ENCODE results near the gene GATM. TPM values are rescaled to one million over a fixed set of nuclear protein-coding genes. Genes with fewer than 3 reads are reported as not detected.

The GATM gene
- total RNA-seq, 4 donors from 2014 or later: 9.7 to 15.1 (median 12.3) TPM

DNA sequence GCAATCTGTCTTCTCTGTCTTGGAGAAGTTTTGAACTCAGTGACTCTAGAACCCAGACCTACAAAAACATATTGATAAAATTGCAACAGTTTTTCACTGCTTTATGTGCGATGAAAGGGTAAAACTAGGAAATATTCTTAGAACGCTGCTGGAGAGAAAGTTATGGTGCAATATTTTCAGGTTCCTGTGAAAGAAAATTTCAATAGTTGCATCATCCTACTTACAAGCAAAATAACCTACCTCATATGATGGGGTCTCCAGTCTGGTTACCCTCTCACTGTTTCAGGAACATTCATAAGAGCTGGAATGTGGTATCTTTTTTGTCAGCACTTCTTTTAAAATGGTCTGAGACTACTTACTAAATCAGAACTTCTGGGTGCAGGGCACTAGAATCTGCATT lies 27.1 kb downstream of the GATM start:
- ATAC-seq (ENCODE audit: low FRiP score) (no peak), DNase-seq (ENCODE audit: low spot score) (no peak)
- TF ChIP-seq, protein P1, sequence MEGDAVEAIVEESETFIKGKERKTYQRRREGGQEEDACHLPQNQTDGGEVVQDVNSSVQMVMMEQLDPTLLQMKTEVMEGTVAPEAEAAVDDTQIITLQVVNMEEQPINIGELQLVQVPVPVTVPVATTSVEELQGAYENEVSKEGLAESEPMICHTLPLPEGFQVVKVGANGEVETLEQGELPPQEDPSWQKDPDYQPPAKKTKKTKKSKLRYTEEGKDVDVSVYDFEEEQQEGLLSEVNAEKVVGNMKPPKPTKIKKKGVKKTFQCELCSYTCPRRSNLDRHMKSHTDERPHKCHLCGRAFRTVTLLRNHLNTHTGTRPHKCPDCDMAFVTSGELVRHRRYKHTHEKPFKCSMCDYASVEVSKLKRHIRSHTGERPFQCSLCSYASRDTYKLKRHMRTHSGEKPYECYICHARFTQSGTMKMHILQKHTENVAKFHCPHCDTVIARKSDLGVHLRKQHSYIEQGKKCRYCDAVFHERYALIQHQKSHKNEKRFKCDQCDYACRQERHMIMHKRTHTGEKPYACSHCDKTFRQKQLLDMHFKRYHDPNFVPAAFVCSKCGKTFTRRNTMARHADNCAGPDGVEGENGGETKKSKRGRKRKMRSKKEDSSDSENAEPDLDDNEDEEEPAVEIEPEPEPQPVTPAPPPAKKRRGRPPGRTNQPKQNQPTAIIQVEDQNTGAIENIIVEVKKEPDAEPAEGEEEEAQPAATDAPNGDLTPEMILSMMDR (IDR thresholded peaks at IDR 0.05): no peak

DNA sequence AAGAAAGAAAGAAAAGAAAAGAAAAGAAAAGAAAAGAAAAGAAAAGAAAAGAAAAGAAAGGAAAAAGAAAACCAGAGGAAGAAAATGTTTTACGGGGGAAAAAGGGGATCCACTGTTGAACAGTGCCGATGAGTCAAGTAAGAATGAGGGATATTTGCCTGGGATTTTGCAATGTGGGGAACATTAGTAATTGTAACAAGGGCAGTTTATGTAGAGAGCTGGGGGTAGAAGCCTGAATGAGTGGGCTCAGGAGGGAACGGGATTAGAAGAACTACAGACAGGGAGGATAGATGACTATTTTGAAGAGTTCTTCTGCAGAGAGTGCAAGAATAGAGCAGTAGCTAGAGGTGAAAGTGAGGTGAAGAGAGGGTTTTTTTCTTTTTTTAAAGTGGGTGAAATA lies 28.7 kb downstream of the GATM start:
- TF ChIP-seq, protein P1 (IDR thresholded peaks at IDR 0.05): no peak
- ATAC-seq (ENCODE audit: low FRiP score) (no peak), DNase-seq (ENCODE audit: low spot score) (no peak)

DNA sequence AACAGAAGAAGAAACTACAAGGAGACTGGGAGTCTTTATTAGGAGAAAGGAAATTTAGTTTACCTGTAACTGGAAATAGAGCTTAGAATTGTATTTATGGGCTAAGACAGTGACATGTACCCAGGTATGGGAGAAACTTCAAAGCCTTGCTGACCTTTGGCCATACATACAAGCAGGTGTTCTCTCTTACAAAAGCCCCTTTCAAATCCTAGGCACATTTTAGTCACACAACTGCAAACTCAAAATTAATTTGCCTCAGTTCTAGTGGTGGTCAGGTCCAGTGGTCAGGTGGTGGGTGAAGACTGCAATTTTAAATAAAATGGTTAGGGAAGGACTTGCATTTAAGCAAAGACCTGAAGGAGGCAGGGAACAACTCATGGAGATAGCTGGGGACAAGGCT lies 30.4 kb downstream of the GATM start:
- no peak for ATAC-seq (ENCODE audit: low FRiP score)
- DNase-seq (ENCODE audit: low spot score): no peak
- TF ChIP-seq, protein P1 (IDR thresholded peaks at IDR 0.05): no peak

DNA sequence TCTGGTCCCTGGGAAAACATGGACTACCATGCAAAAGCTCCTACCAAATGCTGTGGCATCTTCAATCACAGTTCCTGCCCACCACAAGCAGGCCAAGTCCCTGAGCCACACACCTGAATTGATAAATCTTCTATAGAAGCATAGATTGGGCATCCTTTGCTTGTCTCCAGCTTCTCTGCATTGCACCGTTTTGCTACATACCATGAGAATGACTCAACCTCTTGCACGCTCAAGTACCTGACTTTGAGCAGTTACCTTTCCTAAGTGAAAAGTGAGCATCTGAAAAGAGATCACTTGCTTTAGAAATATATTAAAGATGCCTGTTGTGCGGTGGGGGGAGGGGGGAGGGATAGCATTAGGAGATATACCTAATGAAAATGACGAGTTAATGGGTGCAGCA lies 31.3 kb downstream of the GATM start:
- ATAC-seq (ENCODE audit: low FRiP score) (no peak), DNase-seq (ENCODE audit: low spot score) (no peak)
- TF ChIP-seq, protein P1 (IDR thresholded peaks at IDR 0.05): no peak

DNA sequence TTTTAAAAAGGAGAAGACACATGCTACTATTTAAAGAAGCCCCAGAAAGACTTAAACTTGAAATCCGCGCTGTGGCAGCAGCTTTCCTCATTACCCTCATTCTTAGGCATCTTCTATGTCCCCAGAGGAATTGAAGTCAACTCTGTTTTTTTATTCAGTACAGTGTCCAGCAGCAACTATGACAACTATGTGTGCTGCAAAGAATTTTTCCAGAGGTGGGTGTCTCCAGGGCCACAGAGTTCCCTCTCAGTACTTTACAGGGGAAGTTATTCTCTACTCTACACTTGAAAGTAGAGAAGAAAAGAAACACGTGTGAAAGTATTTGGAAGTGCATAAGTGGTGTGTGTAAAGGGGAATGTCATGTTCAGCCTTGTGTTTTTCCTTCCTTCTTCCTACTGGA lies 32.0 kb downstream of the GATM start:
- DNase-seq (ENCODE audit: low spot score) (no peak), ATAC-seq (ENCODE audit: low FRiP score) (no peak)
- TF ChIP-seq, protein P1 (IDR thresholded peaks at IDR 0.05): no peak

DNA sequence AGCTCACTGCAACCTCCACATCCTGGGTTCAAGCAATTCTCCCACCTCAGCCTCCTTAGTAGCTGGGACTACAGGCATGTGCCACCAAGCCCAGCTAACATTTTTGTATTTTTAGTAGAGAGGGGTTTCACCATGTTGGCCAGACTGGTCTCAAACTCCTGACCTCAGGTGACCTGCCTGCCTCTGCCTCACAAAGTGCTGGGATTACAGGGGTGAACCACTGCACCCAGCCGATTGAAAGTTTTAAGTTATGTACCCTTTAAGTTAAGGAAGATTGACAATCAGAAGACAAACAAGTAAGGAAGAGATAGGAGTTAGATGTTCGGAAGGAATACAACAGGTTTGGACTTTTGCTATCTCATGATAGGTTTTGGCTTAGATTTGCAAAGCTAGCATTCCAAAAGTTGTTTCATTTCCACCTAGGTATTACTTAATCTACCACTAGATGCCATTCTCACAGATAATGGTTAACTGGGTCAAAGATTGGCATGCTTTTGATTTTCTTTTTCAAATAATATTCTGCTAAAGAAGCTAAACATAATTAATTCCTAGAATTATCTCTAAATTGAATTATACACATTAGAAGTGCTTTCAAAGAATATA lies 35.0 kb downstream of the GATM start:
- TF ChIP-seq, protein P1 (IDR thresholded peaks at IDR 0.05): no peak
- ATAC-seq (ENCODE audit: low FRiP score): no peak
- DNase-seq (ENCODE audit: low spot score): no peak

DNA sequence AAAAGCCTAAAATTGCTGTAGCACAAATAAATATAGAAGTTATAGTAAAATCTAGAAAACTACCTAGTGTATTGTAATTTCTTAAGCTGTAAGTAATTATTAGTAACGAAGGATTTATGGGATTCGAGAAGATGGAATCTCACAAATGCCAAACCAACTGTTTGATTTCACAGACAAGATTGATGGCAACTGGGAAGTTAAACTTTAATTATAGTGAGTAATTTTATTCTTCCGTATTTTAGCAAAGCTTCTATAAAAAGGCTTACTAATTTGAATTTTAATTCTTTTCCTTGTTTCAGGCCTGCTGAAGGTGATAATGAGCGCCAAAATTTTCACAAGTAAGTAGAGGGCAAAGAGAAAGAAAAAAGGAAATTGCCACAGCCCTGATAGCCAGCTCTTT lies 36.6 kb downstream of the GATM start:
- TF ChIP-seq, protein P1 (IDR thresholded peaks at IDR 0.05): no peak
- ATAC-seq (ENCODE audit: low FRiP score): no peak
- DNase-seq (ENCODE audit: low spot score): no peak

Measured in omental fat pad (tissue), 4 donors.